Keratinocyte (primary cell): ENCODE measurements around the gene RASSF7. TPM values are rescaled to one million over a fixed set of nuclear protein-coding genes. Genes with fewer than 3 reads are reported as not detected.

Source experiments
- DNase-seq: peaks from one replicate; pipeline ENCODE4 v3.0.0-alpha.2; 2011; ENCODE audit warnings: low read depth, missing footprints, low spot score
- FAIRE-seq: peaks from 2 replicates; lab custom pipeline; 2011; peaks lifted over from hg19 to GRCh38; lab: Jason Lieb, UNC
- H2AFZ ChIP-seq: 2 replicates; pipeline ENCODE4 v1.6.0; 2012; ENCODE audit warnings: low read length, control low read depth, inconsistent platforms; ENCODE audit not compliant: control insufficient read depth
- H3K27ac ChIP-seq: 2 replicates; pipeline ENCODE4 v1.5.1; 2011; ENCODE audit warnings: low read length; ENCODE audit not compliant: control insufficient read depth, insufficient read depth
- H3K27me3 ChIP-seq: 3 replicates; pipeline ENCODE4 v1.6.0; 2011; ENCODE audit warnings: low read length; ENCODE audit not compliant: control insufficient read depth, insufficient read depth; ENCODE audit errors: extremely low read depth
- H3K36me3 ChIP-seq, 2 experiments: 2 replicates in 1 of 2; 3 replicates in 1 of 2; pipeline ENCODE4 v1.5.1; 2011; ENCODE audit warnings: low read length in 2 of 2, mild to moderate bottlenecking in 1 of 2; ENCODE audit not compliant: control insufficient read depth in 2 of 2, insufficient read depth in 2 of 2; ENCODE audit errors: extremely low read depth in 1 of 2
- H3K4me1 ChIP-seq: 3 replicates; pipeline ENCODE4 v1.5.1; 2011; ENCODE audit warnings: low read length; ENCODE audit not compliant: control insufficient read depth, insufficient read depth; ENCODE audit errors: extremely low read depth
- H3K4me2 ChIP-seq: 3 replicates; pipeline ENCODE4 v1.6.0; 2011; ENCODE audit warnings: low read depth, low read length; ENCODE audit not compliant: control insufficient read depth, insufficient read depth; ENCODE audit errors: extremely low read depth
- H3K4me3 ChIP-seq, 3 experiments: fragments of 200-600 bp in 1 of 3; sonication (generic) in 1 of 3; 2 replicates in 2 of 3; 3 replicates in 1 of 3; pipeline ENCODE4 v1.5.1; 2011 to 2016; ENCODE audit warnings: low read length in 3 of 3, mild to moderate bottlenecking in 3 of 3, control low read depth in 2 of 3, inconsistent platforms in 1 of 3, low read depth in 1 of 3, mixed read lengths in 1 of 3, mixed run types in 1 of 3, moderate library complexity in 1 of 3; ENCODE audit not compliant: control insufficient read depth in 2 of 3, insufficient read depth in 2 of 3; ENCODE audit errors: extremely low read depth in 1 of 3
- H3K79me2 ChIP-seq: 2 replicates; pipeline ENCODE4 v1.6.0; 2012; ENCODE audit warnings: low read length; ENCODE audit not compliant: control insufficient read depth, insufficient read depth
- H3K9ac ChIP-seq: 3 replicates; pipeline ENCODE4 v1.6.0; 2011; ENCODE audit warnings: low read length; ENCODE audit not compliant: control insufficient read depth, insufficient read depth; ENCODE audit errors: extremely low read depth
- H3K9me1 ChIP-seq: 3 replicates; pipeline ENCODE4 v1.6.0; 2011; ENCODE audit warnings: low read length; ENCODE audit not compliant: control insufficient read depth, insufficient read depth; ENCODE audit errors: extremely low read depth
- H3K9me3 ChIP-seq: 2 replicates; pipeline ENCODE4 v1.5.1; 2012; ENCODE audit warnings: low read depth, low read length; ENCODE audit not compliant: control insufficient read depth
- H4K20me1 ChIP-seq: 3 replicates; pipeline ENCODE4 v1.6.0; 2011; ENCODE audit warnings: low read length; ENCODE audit not compliant: control insufficient read depth, insufficient read depth; ENCODE audit errors: extremely low read depth
- EZH2 ChIP-seq: IDR thresholded peaks from one replicate; pipeline ENCODE4 v1.6.1; 2012; ENCODE audit warnings: inconsistent platforms, mild to moderate bottlenecking, low read length, moderate library complexity
- dilution Hi-C: fragments of 300-500 bp; cut with MboI; formaldehyde crosslinking; loops from one replicate; pipeline ENCODE4 v1.7.0; 2020; ENCODE audit warnings: low sequenced_read_pairs; ENCODE audit not compliant: extremely low pct_ligation_motif_present
- polyA plus RNA-seq, 5 experiments: library from polyadenylated mRNA; depleted of rRNA in 3 of 5; stranded (reverse) in 3 of 5; stranded (forward) in 1 of 5; unstranded in 1 of 5; fragments of >200 nt; gene quantifications; 1 replicate in 1 of 5; 2 replicates in 3 of 5; 3 replicates in 1 of 5; pipeline versions ENCODE4 v1.2.1 to v1.2.3, GENCODE V29; 2011 to 2012; ENCODE audit warnings: missing spikeins in 2 of 5, low read depth in 1 of 5, low replicate concordance in 1 of 5
- TF ChIP-seq, protein P1 (sequence below), 3 experiments: IDR thresholded peaks in 1 of 3; conservative IDR thresholded peaks in 1 of 3; optimal IDR thresholded peaks in 1 of 3; 2 replicates in 2 of 3; 3 replicates in 1 of 3; pipeline versions ENCODE3 to v1.5.1; 2011; ENCODE audit warnings: low read length in 3 of 3, mild to moderate bottlenecking in 3 of 3, moderate library complexity in 2 of 3, control low read depth in 1 of 3, inconsistent platforms in 1 of 3; ENCODE audit not compliant: insufficient read depth in 2 of 3; ENCODE audit errors: extremely low read depth in 1 of 3

The RASSF7 gene
- polyA plus RNA-seq, 1 donor (not counting 4 experiments of a cell fraction or from before 2014, with no cell fraction given) = 24.3 TPM

GRCh38 chr11:601573-602245 lies 40.9 kb downstream of the RASSF7 start:
- dilution Hi-C loops = no loop called here

DNA sequence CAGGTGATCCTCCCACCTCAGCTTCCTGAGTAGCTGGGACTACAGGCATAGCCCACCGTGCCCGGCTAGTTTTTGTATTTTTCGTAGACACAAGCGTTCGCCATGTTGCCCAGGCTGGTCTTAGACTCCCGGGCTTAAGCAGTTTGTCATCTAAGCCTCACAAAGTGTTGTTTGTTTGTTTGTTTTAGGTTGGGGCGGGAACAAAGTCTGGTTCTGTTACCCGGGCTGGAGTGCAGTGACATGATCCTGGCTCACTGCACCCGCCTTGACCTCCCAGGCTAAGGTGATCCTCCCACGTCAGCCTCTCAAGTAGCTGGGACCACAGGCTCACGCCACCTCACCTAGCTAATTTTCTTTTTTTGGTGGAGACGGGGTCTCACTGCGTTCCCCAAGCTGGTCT lies 42.4 kb downstream of the RASSF7 start:
- FAIRE-seq (no peak), DNase-seq (no peak)
- peaks cover 7% of the 10 kb centered on the region for H3K79me2 ChIP-seq
- H3K4me3 ChIP-seq = no peak overlapping the region
- no peaks in the 10 kb centered on the region for H3K9me3 ChIP-seq
- H3K4me1 ChIP-seq = peaks cover 9% of the 10 kb centered on the region
- H4K20me1 ChIP-seq = no peaks in the 10 kb centered on the region
- no peak overlapping the region for H2AFZ ChIP-seq
- no peaks in the 10 kb centered on the region for H3K9me1 ChIP-seq
- dilution Hi-C loops = no loop called here
- H3K36me3 ChIP-seq = peaks cover 48 to 61% of the 10 kb centered on the region in 2 experiments
- no peak overlapping the region for H3K9ac ChIP-seq
- no peaks in the 10 kb centered on the region for H3K27me3 ChIP-seq
- TF ChIP-seq, protein P1, sequence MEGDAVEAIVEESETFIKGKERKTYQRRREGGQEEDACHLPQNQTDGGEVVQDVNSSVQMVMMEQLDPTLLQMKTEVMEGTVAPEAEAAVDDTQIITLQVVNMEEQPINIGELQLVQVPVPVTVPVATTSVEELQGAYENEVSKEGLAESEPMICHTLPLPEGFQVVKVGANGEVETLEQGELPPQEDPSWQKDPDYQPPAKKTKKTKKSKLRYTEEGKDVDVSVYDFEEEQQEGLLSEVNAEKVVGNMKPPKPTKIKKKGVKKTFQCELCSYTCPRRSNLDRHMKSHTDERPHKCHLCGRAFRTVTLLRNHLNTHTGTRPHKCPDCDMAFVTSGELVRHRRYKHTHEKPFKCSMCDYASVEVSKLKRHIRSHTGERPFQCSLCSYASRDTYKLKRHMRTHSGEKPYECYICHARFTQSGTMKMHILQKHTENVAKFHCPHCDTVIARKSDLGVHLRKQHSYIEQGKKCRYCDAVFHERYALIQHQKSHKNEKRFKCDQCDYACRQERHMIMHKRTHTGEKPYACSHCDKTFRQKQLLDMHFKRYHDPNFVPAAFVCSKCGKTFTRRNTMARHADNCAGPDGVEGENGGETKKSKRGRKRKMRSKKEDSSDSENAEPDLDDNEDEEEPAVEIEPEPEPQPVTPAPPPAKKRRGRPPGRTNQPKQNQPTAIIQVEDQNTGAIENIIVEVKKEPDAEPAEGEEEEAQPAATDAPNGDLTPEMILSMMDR (optimal IDR thresholded peaks at IDR 0.05 in 1 of 3, IDR thresholded peaks at IDR 0.05 in 1 of 3, conservative IDR thresholded peaks at IDR 0.05 in 1 of 3; ENCODE audit: extremely low read depth in 1 of 3, insufficient read depth in 2 of 3, low read length in 3 of 3) = no peak
- no peak for TF ChIP-seq EZH2
- no peak overlapping the region for H3K4me2 ChIP-seq
- no peak overlapping the region for H3K27ac ChIP-seq

More at GRCh38 chr11:601573-602245, 40.9 kb downstream of the RASSF7 start:
- Histone ChIP-seq H3K36me3 (peaks cover 47 to 59% of the 10 kb centered on the region in 2 experiments), H2AFZ (no peak overlapping the region), H3K9me1 (no peaks in the 10 kb centered on the region), H3K4me1 (peaks cover 9% of the 10 kb centered on the region), H4K20me1 (no peaks in the 10 kb centered on the region), H3K79me2 (peaks cover 17% of the 10 kb centered on the region), H3K27me3 (no peaks in the 10 kb centered on the region), H3K4me3 (no peak overlapping the region), H3K9me3 (no peaks in the 10 kb centered on the region), H3K9ac (no peak overlapping the region), H3K4me2 (no peak overlapping the region), H3K27ac (no peak overlapping the region)
- TF ChIP-seq, protein P1 (optimal IDR thresholded peaks at IDR 0.05 in 1 of 3, IDR thresholded peaks at IDR 0.05 in 1 of 3, conservative IDR thresholded peaks at IDR 0.05 in 1 of 3; ENCODE audit: extremely low read depth in 1 of 3, insufficient read depth in 2 of 3, low read length in 3 of 3) = no peak
- no peak for TF ChIP-seq EZH2
- no peak for FAIRE-seq
- no peak for DNase-seq
